HG02973 (cell line): ENCODE results near the gene NT5DC2.

Source experiments
- ATAC-seq: cut with Tn5 transposase; IDR thresholded peaks from one replicate; pipeline ENCODE4 v1.9.1; 2021; ENCODE audit warnings: moderate library complexity; ENCODE audit not compliant: unreplicated experiment

Gene NT5DC2

GRCh38 chr3:52490035-52490938 is 43.4 kb downstream of the NT5DC2 start:
- no peak for ATAC-seq

GRCh38 chr3:52489453-52489852 is 44.2 kb downstream of the NT5DC2 start:
- ATAC-seq = no peak

GRCh38 chr3:52488746-52489145 is 44.9 kb downstream of the NT5DC2 start:
- ATAC-seq = no peak

- ATAC-seq = no peak
Observed at GRCh38 chr3:52487788-52488691, 45.6 kb downstream of the NT5DC2 start.

- no peak for ATAC-seq
Observed at GRCh38 chr3:52487050-52487787, 46.4 kb downstream of the NT5DC2 start.

- ATAC-seq = no peak
Observed at GRCh38 chr3:52484680-52485461, 48.8 kb downstream of the NT5DC2 start.

- ATAC-seq = no peak
Observed at GRCh38 chr3:52483577-52484381, 49.9 kb downstream of the NT5DC2 start.

GRCh38 chr3:52483081-52483480 is 50.6 kb downstream of the NT5DC2 start:
- no peak for ATAC-seq

GRCh38 chr3:52481819-52482521 is 51.7 kb downstream of the NT5DC2 start:
- no peak for ATAC-seq

- ATAC-seq = no peak
Observed at GRCh38 chr3:52480768-52481715, 52.6 kb downstream of the NT5DC2 start.

GRCh38 chr3:52479877-52480575 is 53.6 kb downstream of the NT5DC2 start:
- ATAC-seq = no peak

- no peak for ATAC-seq
Observed at GRCh38 chr3:52479037-52479876, 54.4 kb downstream of the NT5DC2 start.

GRCh38 chr3:52477796-52478095 is 55.9 kb downstream of the NT5DC2 start:
- no peak for ATAC-seq

GRCh38 chr3:52477076-52477795 is 56.4 kb downstream of the NT5DC2 start:
- ATAC-seq = no peak
